ENCODE results near the gene HSPA12B. TPM values are rescaled to one million over a fixed set of nuclear protein-coding genes. Genes with fewer than 3 reads are reported as not detected.

Gene HSPA12B
- total and polyA plus RNA-seq, 2 of the 13 experiments (the other 11 are each of a cell fraction or from before 2014, with no cell fraction given): 0.01 TPM; not detected in 1

GRCh38 chr20:3710703-3711483 lies 21.6 kb upstream of the HSPA12B start (continued):
- TF ChIP-seq ZNF580 (CRISPR knock-in tag; IDR thresholded peaks at IDR 0.05; ENCODE audit: borderline replicate concordance, low read depth) (peak; percentile 16; the same call in 1 of the 2 replicates), ZFP91 (CRISPR knock-in tag; IDR thresholded peaks at IDR 0.05; ENCODE audit: borderline replicate concordance) (peak; percentile 51; the same call in 1 of the 2 replicates), ZNF225 (CRISPR knock-in tag; IDR thresholded peaks at IDR 0.05) (no peak), SYNCRIP (IDR thresholded peaks at IDR 0.05; ENCODE audit: insufficient read depth, low read depth, low read length) (no peak), ZNF350 (CRISPR knock-in tag; IDR thresholded peaks at IDR 0.05; ENCODE audit: borderline replicate concordance, low read depth) (0 out of 2 replicates have a peak, but pooled peaks have one; percentile 46), ZNF563 (CRISPR knock-in tag; IDR thresholded peaks at IDR 0.05) (0 out of 2 replicates have a peak, but pooled peaks have one; percentile 38), LBX2 (CRISPR knock-in tag; IDR thresholded peaks at IDR 0.05; ENCODE audit: borderline replicate concordance) (no peak), ZNF780A (CRISPR knock-in tag; IDR thresholded peaks at IDR 0.05) (no peak), SMARCC2 (IDR thresholded peaks at IDR 0.05) (no peak), KLF9 (CRISPR knock-in tag; IDR thresholded peaks at IDR 0.05; ENCODE audit: low read depth) (no peak), ELF4 (CRISPR knock-in tag; IDR thresholded peaks at IDR 0.05; ENCODE audit: borderline replicate concordance) (no peak), GABPA (IDR thresholded peaks at IDR 0.05; ENCODE audit: low read depth, low read length) (no peak), GABPA (CRISPR knock-in tag; IDR thresholded peaks at IDR 0.05; ENCODE audit: low read depth) (no peak), YY1 (IDR thresholded peaks at IDR 0.05; ENCODE audit: insufficient read depth, insufficient replicate concordance, low read depth, low read length) (peak; percentile 26), FOSL2 (CRISPR knock-in tag; IDR thresholded peaks at IDR 0.05) (peak; percentile 30; the same call in 1 of the 2 replicates), MIER3 (CRISPR knock-in tag; IDR thresholded peaks at IDR 0.05; ENCODE audit: borderline replicate concordance) (no peak), GPBP1L1 (CRISPR knock-in tag; IDR thresholded peaks at IDR 0.05) (no peak), PRPF4 (IDR thresholded peaks at IDR 0.05; ENCODE audit: low read depth, low read length, poor library complexity, severe bottlenecking) (no peak), SMARCE1 (IDR thresholded peaks at IDR 0.05; ENCODE audit: borderline replicate concordance) (no peak), ZNF264 (CRISPR knock-in tag; IDR thresholded peaks at IDR 0.05) (no peak), ZNF383 (CRISPR knock-in tag; IDR thresholded peaks at IDR 0.05; ENCODE audit: borderline replicate concordance) (no peak), THRA (CRISPR knock-in tag; IDR thresholded peaks at IDR 0.05; ENCODE audit: borderline replicate concordance) (no peak), ZNF652 (CRISPR knock-in tag; IDR thresholded peaks at IDR 0.05; ENCODE audit: borderline replicate concordance, low read depth) (no peak), PITX1 (CRISPR knock-in tag; IDR thresholded peaks at IDR 0.05) (no peak), ZNF558 (CRISPR knock-in tag; IDR thresholded peaks at IDR 0.05; ENCODE audit: borderline replicate concordance) (no peak), STAG1 (CRISPR knock-in tag; IDR thresholded peaks at IDR 0.05) (peak; percentile 87)

All from HepG2 (cell line).